Spleen (tissue), 7 donors: Measurements from ENCODE around the gene PEPD.

ENCODE experiments used
- POLR2A ChIP-seq, 3 donors: fragments of 450-650 bp; IDR thresholded peaks; one replicate each; pipeline ENCODE4 v1.5.1; 2017; ENCODE audit warnings: antibody characterized with exemption in 3 of 3, mild to moderate bottlenecking in 1 of 3
- POLR2AphosphoS5 ChIP-seq, 3 donors: sonication (generic); formaldehyde crosslinking; IDR thresholded peaks; one replicate each; pipeline ENCODE4 v1.5.1; 2017; ENCODE audit warnings: antibody characterized with exemption in 3 of 3
- TF ChIP-seq, protein P1 (sequence below), 11 experiments: fragments of 200-600 bp in 7 of 11; fragments of 450-650 bp in 4 of 11; sonication (generic) in 4 of 11; IDR thresholded peaks in 8 of 11; conservative IDR thresholded peaks in 3 of 11; 1 replicate in 7 of 11; 2 replicates in 4 of 11; pipeline versions ENCODE4 v1.4.0 to v1.8.0; 2016 to 2021; ENCODE audit warnings: antibody characterized with exemption in 11 of 11, inconsistent platforms in 4 of 11, mild to moderate bottlenecking in 1 of 11
- donor health status: DM: no; HTN: no; CAD: no; lungs with moderate emphysema.
- donor health status: DM: no; HTN: no; CAD: no.
- donor health status: DM: no; HTN: no; CAD: no.

DNA sequence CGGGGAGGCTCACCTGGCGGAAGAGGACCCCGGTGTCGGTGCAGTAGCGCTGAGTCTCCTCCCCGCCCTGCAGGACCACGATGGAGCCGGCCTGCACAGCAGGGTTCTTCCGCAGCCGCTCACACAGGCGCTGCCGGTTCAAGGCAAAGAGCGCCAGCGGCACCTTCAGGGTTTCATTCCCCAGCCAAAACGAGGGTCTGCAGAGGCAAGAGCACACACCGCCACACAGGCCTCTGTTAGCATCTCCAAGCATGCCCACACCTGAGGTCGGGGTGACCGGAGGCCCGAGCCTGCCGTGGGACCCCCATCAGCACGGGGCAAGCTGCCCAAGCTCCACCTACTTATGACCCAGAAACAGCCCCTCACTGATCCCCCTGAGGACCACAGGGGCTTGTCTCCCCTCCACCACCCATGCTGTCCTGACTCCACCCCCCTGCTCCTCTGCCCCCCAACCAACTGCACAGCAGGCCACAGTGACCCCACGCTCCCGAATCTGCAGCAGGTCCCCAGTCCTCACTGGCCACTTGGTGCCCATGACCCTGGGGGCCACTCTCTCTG is 8.9 kb downstream of the PEPD start:
- no peak for TF ChIP-seq POLR2A (IDR thresholded peaks at IDR 0.05)
- TF ChIP-seq POLR2AphosphoS5 (IDR thresholded peaks at IDR 0.05), result no peak
- TF ChIP-seq, protein P1, sequence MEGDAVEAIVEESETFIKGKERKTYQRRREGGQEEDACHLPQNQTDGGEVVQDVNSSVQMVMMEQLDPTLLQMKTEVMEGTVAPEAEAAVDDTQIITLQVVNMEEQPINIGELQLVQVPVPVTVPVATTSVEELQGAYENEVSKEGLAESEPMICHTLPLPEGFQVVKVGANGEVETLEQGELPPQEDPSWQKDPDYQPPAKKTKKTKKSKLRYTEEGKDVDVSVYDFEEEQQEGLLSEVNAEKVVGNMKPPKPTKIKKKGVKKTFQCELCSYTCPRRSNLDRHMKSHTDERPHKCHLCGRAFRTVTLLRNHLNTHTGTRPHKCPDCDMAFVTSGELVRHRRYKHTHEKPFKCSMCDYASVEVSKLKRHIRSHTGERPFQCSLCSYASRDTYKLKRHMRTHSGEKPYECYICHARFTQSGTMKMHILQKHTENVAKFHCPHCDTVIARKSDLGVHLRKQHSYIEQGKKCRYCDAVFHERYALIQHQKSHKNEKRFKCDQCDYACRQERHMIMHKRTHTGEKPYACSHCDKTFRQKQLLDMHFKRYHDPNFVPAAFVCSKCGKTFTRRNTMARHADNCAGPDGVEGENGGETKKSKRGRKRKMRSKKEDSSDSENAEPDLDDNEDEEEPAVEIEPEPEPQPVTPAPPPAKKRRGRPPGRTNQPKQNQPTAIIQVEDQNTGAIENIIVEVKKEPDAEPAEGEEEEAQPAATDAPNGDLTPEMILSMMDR (IDR thresholded peaks at IDR 0.05 in 8 of 11, conservative IDR thresholded peaks at IDR 0.05 in 3 of 11), result no peak
